ENCODE results near the gene CSAG1.
"Not testable (repeated sequence)": the region's sequence is repeated elsewhere in the genome, so short reads cannot be mapped to it uniquely, and the experiment has no call there.

The CSAG1 gene, protein sequence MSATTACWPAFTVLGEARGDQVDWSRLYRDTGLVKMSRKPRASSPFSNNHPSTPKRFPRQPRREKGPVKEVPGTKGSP

DNA sequence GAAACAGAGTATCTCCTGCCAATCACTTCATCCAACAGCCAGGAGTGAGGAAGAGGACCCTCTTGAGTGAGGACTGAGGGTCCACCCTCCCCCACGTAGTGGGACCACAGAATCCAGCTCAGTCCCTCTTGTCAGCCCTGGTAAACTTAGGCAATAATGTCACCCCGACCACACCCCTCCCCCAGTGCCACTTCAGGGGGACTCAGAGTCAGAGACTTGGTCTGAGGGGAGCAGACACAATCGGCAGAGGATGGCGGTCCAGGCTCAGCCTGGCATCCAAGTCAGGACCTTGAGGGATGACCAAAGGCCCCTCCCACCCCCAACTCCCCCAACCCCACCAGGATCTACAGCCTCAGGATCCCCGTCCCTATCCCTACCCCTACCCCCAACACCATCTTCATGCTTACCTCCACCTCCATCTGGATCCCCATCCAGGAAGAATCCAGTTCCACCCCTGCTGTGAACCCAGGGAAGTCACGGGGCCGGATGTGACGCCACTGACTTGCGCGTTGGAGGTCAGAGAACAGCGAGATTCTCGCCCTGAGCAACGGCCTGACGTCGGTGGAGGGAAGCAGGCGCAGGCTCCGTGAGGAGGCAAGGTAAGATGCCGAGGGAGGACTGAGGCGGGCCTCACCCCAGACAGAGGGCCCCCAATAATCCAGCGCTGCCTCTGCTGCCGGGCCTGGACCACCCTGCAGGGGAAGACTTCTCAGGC is at the start of gene CSAG1, which contains the start of gene MAGEA12:
Gene CSAG1 (minus strand): TSS at position 461 of the 715 bp plus-strand sequence. CDS start 1,261 bp downstream, outside the sequence.
Gene MAGEA12 (plus strand): TSS at position 497 of the 715 bp plus-strand sequence. CDS start 2,405 bp downstream, outside the sequence.
- no peak for DNase-seq (ENCODE audit: low read depth in 2 of 2)

DNA sequence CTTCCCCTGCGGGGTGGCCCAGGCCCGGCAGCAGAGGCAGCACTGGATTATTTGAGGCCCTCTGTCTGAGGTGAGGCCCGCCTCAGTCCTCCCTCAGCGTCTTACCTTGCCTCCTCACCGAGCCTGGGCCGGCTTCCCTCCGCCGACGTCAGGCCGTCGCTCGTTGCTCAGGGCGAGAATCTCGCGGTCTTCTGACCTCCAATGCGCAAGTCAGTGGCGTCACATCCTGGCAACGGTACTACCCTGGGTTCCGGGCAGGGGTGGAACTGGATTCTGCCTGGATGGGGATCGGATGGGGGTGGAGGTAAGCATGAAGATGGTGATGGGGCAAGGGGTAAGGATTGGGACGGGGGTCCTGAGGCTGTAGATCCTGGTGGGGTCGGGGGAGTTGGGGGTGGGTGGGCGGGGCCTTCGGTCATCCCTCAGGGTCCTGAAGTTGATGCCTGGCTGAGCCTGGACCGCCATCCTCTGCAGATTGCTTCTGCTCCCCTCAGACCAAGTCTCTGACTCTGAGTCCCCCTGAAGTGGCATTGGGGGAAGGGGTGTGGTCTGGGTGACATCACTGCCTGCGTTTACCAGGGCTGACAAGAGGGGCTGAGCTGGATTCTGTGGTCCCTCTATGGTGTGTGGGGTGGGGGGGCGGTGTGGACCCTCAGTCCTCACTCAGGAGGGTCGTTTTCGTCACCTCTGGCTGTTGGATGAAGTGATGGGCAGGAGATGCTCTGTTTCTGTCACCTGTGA is 36.2 kb upstream of the CSAG1 start, which contains the start of gene MAGEA6:
Gene MAGEA6 (minus strand): TSS at position 141 of the 741 bp plus-strand sequence. CDS start 2,039 bp downstream, outside the sequence.
- DNase-seq (ENCODE audit: low read depth in 2 of 2), result not testable (repeated sequence)

DNA sequence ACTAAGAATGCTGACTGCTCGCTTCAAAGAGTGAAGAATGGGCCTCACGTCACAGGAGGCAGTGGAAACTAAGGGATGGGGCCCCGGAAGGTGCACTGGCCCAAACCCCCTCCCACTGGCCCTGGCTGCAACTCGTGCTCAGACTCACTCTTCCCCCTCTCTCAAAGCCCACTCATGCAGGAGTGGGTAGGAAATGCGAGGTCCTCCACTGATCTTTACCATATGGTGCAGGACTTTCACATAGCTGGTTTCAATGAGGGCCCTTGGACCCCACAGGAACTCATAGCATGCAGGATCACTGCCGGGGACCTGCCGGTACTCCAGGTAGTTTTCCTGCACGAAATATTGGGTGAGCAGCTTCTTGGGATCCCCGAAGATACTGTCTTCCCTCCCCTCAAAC is 33.0 kb upstream of the CSAG1 start:
- not testable (repeated sequence) for DNase-seq (ENCODE audit: low read depth in 2 of 2)

DNA sequence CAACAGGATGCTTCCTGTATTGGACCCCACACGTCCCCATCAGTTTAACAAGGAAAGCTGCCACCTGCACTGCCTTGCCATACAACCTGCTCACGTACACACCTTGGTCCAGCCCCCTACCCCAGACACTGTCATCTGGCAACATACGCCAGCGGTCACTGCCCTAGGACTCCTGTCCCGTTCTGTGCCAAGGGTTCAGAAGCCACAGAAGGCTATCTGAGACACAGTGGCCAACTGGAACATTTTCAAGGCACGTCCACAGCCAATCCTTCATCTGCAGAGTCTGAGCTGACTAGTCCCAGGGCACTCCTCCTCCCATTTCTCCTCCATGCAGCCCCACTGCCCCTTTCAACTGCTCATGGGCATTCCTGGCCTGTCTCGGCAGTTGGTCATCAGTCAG is 28.1 kb upstream of the CSAG1 start:
- not testable (repeated sequence) for DNase-seq (ENCODE audit: low read depth in 2 of 2)

DNA sequence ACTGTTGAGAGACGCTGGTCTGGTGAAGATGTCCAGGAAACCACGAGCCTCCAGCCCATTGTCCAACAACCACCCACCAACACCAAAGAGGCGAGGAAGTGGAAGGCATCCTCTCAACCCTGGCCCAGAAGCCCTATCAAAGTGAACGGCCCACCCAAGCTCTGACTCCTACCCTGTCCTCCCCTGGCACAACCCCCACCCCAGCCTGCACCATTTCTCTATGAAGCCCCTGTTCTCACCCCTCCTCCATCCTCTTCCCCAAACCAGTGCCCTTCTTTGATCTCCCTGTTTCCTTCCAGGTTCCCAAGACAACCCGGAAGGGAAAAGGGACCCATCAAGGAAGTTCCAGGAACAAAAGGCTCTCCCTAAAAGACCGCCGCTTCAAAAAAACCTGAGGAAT is 26.0 kb upstream of the CSAG1 start:
- not testable (repeated sequence) for DNase-seq (ENCODE audit: low read depth in 2 of 2)

DNA sequence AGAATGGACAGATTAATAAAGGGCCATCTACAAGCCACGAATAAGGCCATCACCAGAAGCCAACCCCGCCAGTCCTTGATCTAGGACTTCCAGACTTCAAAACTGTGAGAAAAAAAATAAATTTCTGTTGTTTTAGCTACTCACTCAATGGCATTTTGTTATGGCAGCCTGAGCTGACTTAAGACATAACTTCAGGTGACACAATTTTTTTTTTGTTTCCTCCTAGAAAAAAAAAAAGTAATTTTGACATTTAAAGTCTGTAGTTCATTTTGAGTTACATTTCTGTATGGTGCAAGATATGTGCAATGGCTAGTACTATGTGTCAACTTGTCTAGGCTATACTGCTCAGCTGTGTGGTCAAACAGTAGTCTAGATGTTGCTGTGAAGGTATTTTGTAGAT is 25.4 kb upstream of the CSAG1 start, which contains the start of gene CSAG3:
Gene CSAG3 (plus strand): TSS at position 301 of the 400 bp plus-strand sequence.
- DNase-seq (ENCODE audit: low read depth in 2 of 2), result not testable (repeated sequence)

DNA sequence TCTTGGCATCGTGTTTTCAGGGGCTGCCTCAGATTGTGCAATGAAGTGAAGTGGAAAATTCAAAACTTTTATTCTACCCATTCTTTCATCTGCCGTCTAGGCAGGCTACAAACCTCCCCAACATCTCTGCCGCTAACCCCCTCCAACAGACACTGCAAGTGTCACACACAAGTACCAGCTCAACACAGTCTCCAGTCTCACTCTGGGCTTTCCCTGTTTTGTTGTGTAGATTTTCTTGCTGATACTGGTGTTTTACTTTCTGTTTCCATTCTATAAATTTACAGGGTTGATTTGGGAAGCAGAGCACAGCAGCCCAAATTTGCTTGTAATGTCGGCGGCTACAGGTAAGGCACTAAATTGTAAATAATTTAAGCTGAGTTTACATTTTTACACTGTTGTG is 21.4 kb upstream of the CSAG1 start:
- DNase-seq (ENCODE audit: low read depth in 2 of 2), result not testable (repeated sequence)

DNA sequence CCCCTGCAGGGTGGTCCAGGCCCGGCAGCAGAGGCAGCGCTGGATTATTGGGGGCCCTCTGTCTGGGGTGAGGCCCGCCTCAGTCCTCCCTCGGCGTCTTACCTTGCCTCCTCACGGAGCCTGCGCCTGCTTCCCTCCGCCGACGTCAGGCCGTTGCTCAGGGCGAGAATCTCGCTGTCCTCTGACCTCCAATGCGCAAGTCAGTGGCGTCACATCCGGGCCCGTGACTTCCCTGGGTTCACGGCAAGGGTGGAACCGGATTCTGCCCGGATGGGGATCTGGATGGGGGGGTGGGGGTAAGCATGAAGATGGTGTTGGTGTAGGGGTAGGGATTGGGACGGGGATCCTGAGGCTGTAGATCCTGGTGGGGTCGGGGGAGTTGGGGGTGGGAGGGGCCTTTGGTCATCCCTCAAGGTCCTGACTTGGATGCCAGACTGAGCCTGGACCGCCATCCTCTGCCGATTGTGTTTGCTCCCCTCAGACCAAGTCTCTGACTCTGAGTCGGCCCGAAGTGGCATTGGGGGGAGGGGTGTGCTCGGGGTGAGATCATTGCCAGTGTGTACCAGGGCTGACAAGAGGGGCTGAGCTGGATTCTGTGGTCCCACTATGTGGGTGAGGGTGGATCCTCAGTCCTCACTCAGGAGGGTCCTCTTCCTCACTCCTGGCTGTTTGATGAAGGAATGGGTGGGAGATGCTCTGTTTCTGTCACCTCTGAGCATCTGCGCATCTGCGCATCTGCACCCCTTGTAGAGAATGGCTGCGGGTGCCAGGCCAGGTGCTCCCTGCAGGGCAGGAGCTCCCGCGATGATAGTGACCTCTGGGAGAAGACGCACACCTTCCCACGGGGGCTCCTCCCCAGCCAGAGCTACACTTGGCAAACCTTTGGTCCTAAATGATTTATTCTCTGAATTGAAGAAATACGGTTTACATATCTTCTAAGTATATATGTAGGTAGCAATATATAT is 20.4 kb upstream of the CSAG1 start, which contains the start of gene MAGEA2:
Gene MAGEA2 (minus strand): TSS at position 157 of the 965 bp plus-strand sequence. CDS start 2,479 bp downstream, outside the sequence.
- not testable (repeated sequence) for DNase-seq (ENCODE audit: low read depth in 2 of 2)

DNA sequence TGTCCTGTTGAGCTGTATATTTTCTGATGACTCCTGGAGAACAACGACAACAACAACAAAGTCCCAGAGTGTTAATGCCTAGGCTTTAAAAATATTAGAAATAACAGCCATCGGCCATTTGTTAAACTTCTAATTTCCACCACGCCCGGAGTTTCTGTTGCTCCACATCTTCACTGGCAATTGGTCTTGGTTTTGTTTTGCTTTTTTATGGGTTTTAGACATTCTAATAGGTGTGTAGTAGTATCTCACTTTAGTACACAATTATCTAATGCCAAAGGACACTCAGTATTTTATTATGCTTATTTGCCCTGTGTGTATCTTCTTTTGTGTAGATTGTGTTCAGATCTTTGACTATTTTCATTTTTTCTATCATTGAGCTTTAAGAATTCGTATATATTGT is 5.0 kb upstream of the CSAG1 start:
- no peak for DNase-seq (ENCODE audit: low read depth in 2 of 2)

DNA sequence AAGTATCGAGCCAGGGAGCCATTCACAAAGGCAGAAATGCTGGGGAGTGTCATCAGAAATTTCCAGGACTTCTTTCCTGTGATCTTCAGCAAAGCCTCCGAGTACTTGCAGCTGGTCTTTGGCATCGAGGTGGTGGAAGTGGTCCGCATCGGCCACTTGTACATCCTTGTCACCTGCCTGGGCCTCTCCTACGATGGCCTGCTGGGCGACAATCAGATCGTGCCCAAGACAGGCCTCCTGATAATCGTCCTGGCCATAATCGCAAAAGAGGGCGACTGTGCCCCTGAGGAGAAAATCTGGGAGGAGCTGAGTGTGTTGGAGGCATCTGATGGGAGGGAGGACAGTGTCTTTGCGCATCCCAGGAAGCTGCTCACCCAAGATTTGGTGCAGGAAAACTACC is 3.0 kb upstream of the CSAG1 start:
- DNase-seq (ENCODE audit: low read depth in 2 of 2), result not testable (repeated sequence)

DNA sequence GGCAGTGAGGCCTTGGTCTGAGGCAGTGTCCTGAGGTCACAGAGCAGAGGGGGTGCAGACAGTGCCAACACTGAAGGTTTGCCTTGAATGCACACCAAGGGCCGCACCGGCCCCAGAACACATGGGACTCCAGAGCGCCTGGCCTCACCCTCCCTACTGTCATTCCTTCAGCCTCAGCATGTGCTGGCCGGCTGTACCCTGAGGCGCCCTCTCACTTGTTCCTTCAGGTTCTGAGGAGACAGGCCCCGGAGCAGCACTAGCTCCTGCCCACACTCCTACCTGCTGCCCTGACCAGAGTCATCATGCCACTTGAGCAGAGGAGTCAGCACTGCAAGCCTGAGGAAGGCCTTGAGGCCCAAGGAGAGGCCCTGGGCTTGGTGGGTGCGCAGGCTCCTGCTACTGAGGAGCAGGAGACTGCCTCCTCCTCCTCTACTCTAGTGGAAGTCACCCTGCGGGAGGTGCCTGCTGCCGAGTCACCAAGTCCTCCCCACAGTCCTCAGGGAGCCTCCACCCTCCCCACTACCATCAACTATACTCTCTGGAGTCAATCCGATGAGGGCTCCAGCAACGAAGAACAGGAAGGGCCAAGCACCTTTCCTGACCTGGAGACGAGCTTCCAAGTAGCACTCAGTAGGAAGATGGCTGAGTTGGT is 2.5 kb upstream of the CSAG1 start:
- DNase-seq (ENCODE audit: low read depth in 2 of 2), result no peak

DNA sequence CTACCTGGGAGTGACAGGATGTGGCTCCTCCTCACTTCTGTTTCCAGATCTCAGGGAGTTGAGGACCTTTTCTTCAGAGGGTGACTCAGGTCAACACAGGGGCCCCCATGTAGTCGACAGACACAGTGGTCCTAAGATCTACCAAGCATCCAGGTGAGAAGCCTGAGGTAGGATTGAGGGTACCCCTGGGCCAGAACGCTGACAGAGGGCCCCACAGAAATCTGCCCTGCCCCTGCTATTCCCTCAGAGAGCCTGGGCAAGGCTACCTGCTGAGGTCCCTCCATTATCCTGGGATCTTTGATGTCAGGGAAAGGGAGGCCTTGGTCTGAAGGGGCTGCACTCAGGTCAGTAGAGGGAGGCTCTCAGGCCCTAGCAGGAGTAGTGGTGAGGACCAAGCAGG is 1.6 kb upstream of the CSAG1 start:
- DNase-seq (ENCODE audit: low read depth in 2 of 2), result no peak

DNA sequence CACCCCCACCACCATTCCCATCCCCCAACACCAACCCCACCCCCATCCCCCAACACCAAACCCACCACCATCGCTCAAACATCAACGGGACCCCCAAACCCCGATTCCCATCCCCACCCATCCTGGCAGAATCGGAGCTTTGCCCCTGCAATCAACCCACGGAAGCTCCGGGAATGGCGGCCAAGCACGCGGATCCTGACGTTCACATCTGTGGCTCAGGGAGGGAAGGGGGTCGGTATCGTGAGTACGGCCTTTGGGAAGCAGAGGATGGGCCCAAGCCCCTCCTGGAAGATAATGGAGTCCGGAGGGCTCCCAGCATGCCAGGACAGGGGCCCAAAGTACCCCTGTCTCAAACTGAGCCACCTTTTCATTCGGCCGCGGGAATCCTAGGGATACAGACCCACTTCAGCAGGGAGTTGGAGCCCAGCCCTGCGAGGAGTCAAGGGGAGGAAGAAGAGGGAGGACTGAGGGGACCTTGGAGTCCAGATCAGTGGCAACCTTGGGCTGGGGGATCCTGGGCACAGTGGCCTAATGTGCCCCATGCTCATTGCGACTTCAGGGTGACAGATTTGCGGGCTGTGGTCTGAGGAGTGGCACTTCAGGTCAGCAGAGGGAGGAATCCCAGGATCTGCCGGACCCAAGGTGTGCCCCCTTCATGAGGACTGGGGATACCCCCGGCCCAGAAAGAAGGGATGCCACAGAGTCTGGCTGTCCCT is 780 bp upstream of the CSAG1 start:
- not testable (repeated sequence) for DNase-seq (ENCODE audit: low read depth in 2 of 2)

DNA sequence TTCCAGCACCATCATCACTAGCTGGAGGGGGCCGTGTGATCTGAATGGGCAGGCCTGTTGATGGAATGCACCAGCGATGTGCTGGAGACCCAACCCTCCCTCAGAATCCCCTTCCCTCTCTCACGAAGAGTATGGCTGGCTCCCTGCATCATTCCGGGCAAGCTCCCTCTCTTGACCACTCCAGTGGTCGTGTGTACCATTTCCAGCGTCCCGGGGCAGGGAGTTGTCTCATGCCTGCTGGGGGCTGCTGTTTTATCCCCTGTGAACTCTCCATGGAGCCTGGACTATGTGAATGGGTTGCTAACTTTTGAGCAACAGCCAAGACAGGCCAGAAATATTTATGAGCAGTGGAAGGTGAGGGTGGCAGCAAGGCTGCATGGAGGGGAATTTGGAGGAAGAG is 8.1 kb downstream of the CSAG1 start:
- DNase-seq (ENCODE audit: low read depth in 2 of 2), result no peak

DNA sequence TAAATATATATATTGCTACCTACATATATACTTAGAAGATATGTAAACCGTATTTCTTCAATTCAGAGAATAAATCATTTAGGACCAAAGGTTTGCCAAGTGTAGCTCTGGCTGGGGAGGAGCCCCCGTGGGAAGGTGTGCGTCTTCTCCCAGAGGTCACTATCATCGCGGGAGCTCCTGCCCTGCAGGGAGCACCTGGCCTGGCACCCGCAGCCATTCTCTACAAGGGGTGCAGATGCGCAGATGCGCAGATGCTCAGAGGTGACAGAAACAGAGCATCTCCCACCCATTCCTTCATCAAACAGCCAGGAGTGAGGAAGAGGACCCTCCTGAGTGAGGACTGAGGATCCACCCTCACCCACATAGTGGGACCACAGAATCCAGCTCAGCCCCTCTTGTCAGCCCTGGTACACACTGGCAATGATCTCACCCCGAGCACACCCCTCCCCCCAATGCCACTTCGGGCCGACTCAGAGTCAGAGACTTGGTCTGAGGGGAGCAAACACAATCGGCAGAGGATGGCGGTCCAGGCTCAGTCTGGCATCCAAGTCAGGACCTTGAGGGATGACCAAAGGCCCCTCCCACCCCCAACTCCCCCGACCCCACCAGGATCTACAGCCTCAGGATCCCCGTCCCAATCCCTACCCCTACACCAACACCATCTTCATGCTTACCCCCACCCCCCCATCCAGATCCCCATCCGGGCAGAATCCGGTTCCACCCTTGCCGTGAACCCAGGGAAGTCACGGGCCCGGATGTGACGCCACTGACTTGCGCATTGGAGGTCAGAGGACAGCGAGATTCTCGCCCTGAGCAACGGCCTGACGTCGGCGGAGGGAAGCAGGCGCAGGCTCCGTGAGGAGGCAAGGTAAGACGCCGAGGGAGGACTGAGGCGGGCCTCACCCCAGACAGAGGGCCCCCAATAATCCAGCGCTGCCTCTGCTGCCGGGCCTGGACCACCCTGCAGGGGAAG is 19.4 kb downstream of the CSAG1 start, which contains the start of gene MAGEA2B:
Gene MAGEA2B (plus strand): TSS at position 814 of the 973 bp plus-strand sequence. CDS start 2,479 bp downstream, outside the sequence.
- DNase-seq (ENCODE audit: low read depth in 2 of 2), result not testable (repeated sequence)

DNA sequence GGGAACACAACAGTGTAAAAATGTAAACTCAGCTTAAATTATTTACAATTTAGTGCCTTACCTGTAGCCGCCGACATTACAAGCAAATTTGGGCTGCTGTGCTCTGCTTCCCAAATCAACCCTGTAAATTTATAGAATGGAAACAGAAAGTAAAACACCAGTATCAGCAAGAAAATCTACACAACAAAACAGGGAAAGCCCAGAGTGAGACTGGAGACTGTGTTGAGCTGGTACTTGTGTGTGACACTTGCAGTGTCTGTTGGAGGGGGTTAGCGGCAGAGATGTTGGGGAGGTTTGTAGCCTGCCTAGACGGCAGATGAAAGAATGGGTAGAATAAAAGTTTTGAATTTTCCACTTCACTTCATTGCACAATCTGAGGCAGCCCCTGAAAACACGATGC is 20.3 kb downstream of the CSAG1 start:
- DNase-seq (ENCODE audit: low read depth in 2 of 2), result not testable (repeated sequence)

DNA sequence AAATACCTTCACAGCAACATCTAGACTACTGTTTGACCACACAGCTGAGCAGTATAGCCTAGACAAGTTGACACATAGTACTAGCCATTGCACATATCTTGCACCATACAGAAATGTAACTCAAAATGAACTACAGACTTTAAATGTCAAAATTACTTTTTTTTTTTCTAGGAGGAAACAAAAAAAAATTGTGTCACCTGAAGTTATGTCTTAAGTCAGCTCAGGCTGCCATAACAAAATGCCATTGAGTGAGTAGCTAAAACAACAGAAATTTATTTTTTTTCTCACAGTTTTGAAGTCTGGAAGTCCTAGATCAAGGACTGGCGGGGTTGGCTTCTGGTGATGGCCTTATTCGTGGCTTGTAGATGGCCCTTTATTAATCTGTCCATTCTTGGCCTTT is 24.3 kb downstream of the CSAG1 start, which contains the start of gene CSAG2:
Gene CSAG2 (minus strand): TSS at position 101 of the 400 bp plus-strand sequence. CDS start 161 bp downstream, outside the sequence.
- not testable (repeated sequence) for DNase-seq (ENCODE audit: low read depth in 2 of 2)

DNA sequence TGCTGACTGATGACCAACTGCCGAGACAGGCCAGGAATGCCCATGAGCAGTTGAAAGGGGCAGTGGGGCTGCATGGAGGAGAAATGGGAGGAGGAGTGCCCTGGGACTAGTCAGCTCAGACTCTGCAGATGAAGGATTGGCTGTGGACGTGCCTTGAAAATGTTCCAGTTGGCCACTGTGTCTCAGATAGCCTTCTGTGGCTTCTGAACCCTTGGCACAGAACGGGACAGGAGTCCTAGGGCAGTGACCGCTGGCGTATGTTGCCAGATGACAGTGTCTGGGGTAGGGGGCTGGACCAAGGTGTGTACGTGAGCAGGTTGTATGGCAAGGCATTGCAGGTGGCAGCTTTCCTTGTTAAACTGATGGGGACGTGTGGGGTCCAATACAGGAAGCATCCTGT is 27.0 kb downstream of the CSAG1 start:
- not testable (repeated sequence) for DNase-seq (ENCODE audit: low read depth in 2 of 2)

All from stimulated activated CD8-positive, alpha-beta memory T cell treated with anti-CD3 and anti-CD28 coated beads, Interleukin-7, amount 100 ng/mL, for 4 hours (primary cell).